SK-N-SH (cell line): ENCODE data around the gene OGDH.

ENCODE experiments used
- CHD2 ChIP-seq: fragments of 150-350 bp; IDR thresholded peaks from 2 replicates; pipeline ENCODE4 v1.6.1; 2018; ENCODE audit warnings: low read length; ENCODE audit not compliant: partially characterized antibody
- CTCF ChIP-seq: fragments of 200-600 bp; sonication (generic); IDR thresholded peaks from 2 replicates; pipeline ENCODE4 v1.6.1; 2017; ENCODE audit warnings: antibody characterized with exemption, mild to moderate bottlenecking, moderate library complexity
- JUND ChIP-seq: IDR thresholded peaks from 2 replicates; pipeline ENCODE4 v1.4.0; 2012
- MEF2A ChIP-seq: IDR thresholded peaks from 2 replicates; pipeline ENCODE4 v1.4.0; 2012; ENCODE audit warnings: low read depth, borderline replicate concordance
- MXI1 ChIP-seq: IDR thresholded peaks from 2 replicates; pipeline ENCODE4 v1.6.1; 2012; ENCODE audit warnings: mild to moderate bottlenecking, low read depth, low read length, improper control_type of control experiment
- PBX3 ChIP-seq: IDR thresholded peaks from 2 replicates; pipeline ENCODE4; 2012
- POLR2AphosphoS5 ChIP-seq: IDR thresholded peaks from 2 replicates; pipeline ENCODE4 v1.6.1; 2012; ENCODE audit warnings: low read depth, low read length
- RAD21 ChIP-seq: IDR thresholded peaks from 2 replicates; pipeline ENCODE4 v1.6.1; 2012; ENCODE audit warnings: mild to moderate bottlenecking, low read length
- TAF1 ChIP-seq: IDR thresholded peaks from 2 replicates; pipeline ENCODE4 v1.6.1; 2012; ENCODE audit warnings: low read depth, mild to moderate bottlenecking, low read length, moderate library complexity, borderline replicate concordance
- YY1 ChIP-seq: IDR thresholded peaks from 2 replicates; pipeline ENCODE4 v1.4.0; 2012; ENCODE audit warnings: low read depth, mild to moderate bottlenecking

- TF ChIP-seq YY1 (no peak), PBX3 (no peak), CTCF (peak; percentile 99), JUND (no peak), RAD21 (peak; percentile 78), CHD2 (no peak), POLR2AphosphoS5 (no peak), TAF1 (no peak), MXI1 (no peak), MEF2A (no peak)
These were observed 41.2 kb upstream of the OGDH start for GRCh38 chr7:44565097-44565794.
